DMS 273 treated with DMSO at 0.1 percent for 48 hours (cell line): ENCODE results near the gene TBC1D3B.
"Not testable (repeated sequence)": the region's sequence is repeated elsewhere in the genome, so short reads cannot be mapped to it uniquely, and the experiment has no call there.

Experiments
- DNase-seq: peaks from one replicate; lab custom pipeline; 2025; lab: John Stamatoyannopoulos, UW

The TBC1D3B gene

GRCh38 chr17:36176536-36176935, at the start of gene TBC1D3B:
Gene TBC1D3B (minus strand): TSS chr17:36176636. CDS start chr17:36175050, 1,586 bp downstream.
- DNase-seq = not testable (repeated sequence)

DNA sequence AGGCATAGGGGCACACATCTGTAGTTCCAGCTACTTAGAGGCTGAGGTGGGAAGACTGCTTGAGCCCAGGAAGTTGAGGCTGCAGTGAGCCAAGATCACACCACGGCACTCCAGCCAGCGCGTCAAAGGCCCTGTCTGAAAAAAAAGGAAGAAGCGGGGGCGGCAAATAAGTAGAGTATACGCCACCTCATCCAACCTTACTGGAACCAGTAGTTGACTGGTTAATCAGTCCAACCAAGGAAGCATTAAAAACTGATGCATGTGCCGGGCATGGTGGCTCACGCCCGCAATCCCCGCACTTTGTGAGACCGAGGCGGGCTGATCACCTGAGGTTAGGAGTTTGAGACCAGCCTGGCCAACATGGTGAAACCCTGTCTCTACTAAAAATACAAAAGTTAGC, 46.5 kb upstream of the TBC1D3B start:
- not testable (repeated sequence) for DNase-seq

- not testable (repeated sequence) for DNase-seq
Observed at GRCh38 chr17:36221581-36222100, 45.2 kb upstream of the TBC1D3B start.

DNA sequence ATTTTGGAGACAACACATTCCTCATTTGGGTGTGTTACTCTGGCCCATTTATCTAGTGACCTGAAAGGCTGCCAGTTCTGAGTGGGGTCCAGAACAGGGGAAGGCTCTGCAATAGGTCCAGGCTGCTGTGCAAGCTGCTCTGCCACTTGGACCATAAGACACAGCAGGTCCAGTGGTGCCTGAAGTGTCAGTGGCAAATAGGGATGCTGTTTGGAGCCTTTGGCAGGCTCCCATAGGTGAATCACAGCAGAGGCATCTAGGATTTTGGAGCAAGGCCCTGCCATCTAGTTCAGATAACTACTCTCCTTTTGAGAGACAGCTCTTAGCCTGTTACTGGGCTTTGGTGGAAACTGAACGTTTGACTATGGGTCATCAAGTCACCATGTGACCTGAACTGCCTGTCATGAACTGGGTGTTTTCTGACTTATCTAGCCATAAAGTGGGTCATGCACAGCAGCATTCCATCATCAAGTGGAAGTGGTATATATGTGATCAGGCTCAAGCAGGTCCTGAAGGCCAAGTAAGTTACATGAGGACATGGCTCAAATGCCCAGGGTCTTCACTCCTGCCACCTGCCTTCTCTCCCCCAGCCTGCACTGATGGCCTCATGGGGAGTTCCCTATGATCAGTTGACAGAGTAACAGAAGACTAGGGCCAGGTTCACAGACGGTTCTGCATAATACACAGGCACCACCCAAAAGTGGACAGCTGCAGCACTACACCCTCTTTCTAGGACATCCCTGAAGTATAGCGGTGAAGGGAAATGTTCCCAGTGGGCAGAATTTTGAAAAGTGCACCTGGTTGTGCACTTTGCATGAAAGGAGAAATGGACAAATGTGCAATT, 44.5 kb upstream of the TBC1D3B start:
- DNase-seq = not testable (repeated sequence)

- not testable (repeated sequence) for DNase-seq
Observed at GRCh38 chr17:36219556-36219955, 43.1 kb upstream of the TBC1D3B start.

GRCh38 chr17:36215406-36216308, 39.2 kb upstream of the TBC1D3B start:
- not testable (repeated sequence) for DNase-seq

GRCh38 chr17:36214918-36215317, 38.5 kb upstream of the TBC1D3B start:
- no peak for DNase-seq

- DNase-seq = no peak
Observed at GRCh38 chr17:36213695-36214094, 37.3 kb upstream of the TBC1D3B start.

- no peak for DNase-seq
Observed at GRCh38 chr17:36212966-36213365, 36.5 kb upstream of the TBC1D3B start.

DNA sequence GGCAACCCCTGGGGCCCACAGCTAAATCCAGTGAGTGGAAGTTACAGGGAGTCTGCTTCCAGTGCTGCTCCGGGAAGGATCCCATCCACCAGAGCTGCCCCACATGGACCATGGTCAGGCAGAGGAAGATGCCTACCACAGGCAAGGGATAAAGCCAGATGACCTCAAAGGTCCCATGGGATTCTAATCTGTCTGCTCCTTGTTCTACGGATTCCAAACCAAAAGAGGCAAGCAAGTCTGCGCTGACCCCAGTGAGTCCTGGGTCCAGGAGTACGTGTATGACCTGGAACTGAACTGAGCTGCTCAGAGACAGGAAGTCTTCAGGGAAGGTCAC, 35.8 kb upstream of the TBC1D3B start:
- DNase-seq = no peak

DNA sequence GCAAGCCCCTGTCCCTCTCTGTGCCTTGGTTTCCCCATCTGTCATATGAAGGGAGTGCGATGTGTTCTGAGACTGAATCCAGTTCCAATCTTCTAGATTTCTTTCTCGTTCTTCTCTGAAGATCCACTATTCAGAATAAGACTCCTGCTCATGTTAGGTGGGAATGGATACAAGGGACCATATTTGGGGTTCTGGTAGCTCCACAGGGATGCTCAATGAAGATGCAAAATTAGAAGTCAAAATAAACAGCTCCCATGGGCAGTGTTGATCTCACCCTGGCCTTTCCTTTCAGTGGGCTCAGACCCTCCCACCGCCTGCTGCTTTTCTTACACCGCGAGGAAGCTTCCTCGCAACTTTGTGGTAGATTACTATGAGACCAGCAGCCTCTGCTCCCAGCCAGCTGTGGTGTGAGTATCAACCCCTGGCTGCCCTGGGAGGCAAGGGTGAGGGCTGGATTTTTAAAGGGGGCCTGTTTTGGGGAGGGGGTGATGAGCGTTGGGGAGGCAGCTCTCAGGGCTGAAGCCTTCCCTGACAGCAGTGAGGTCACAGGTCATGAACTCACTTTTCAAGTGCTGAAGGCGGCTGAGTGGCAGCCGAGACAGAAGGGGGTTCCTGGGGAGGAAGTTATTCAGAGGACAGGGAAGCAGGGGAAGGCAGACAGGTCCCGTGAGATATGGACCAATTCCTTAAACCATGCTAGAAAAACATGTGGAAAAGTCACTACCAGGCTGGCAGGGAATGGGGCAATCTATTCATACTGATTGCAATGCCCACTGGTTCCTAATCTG, 35.2 kb upstream of the TBC1D3B start:
- DNase-seq = not testable (repeated sequence)

DNA sequence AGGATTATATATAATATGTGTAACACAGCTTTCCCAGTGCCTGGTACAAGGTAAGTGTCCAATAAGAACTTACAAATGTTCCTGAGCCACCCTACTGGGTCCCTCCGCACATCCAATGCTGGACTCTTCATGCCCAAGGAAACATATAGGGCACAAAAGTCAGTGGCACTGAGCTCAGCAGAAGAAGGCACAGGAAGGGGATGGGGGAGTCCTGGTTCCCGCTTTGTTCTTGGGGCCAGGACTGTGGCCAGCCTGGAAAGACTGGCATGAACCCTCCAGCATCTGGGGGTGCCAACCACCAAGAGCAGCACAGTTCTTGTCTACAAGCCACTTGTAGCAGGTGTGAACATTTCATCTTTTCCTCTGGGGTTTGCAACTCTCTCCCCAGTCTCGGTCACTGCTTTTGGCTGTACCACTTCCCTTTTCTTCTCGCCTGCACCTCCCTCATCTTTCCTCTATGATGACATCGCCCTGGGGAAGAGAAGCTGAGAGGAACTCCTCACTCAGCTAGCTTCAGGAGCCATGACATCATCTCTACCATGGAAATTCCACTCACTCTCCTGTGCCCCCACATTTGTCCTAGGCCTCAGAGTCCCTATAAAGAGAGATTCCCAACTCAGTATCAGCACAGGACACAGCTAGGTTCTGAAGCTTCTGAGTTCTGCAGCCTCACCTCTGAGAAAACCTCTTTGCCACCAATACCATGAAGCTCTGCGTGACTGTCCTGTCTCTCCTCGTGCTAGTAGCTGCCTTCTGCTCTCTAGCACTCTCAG, 34.2 kb upstream of the TBC1D3B start, which contains the start of gene CCL4L2:
TSS of gene CCL4L2 (plus strand) at position 625 of the 773 bp plus-strand sequence.
- not testable (repeated sequence) for DNase-seq

DNA sequence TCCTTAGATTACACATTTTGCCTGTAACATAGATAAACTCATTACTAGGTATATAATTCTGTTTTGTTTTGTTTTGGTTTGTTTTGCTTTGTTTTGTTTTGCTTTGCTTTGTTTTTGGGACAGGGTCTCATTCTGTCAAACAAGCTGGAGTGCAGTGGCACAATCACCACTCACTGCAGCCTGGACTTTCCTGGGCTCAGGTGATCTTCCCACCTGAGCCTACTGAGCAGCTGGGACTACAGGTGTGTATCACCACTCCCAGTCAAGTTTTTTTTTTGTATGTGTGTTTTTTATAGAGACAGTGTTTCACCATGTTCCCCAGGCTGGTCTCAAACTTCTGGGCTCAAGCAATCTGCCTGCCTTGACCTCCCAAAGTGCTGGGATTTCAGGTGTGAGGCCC, 33.1 kb upstream of the TBC1D3B start:
- no peak for DNase-seq

- not testable (repeated sequence) for DNase-seq
Observed at GRCh38 chr17:36207383-36207782, 30.9 kb upstream of the TBC1D3B start.

DNA sequence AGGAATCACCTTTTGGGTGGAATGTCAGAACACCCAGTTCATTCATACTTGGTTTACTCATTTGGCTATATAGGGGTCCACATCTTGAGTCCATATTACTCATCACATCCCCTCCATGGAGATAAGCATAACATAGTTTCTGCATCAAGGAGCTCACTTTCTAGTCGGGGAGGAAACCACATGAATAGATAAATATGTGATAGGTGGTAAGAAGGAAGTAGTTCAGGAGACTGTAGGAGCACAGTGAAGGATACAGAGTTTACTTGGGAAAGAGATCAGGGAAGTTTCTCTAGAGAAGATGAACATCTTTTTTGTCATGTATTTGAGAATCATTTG, 30.0 kb upstream of the TBC1D3B start:
- not testable (repeated sequence) for DNase-seq

- DNase-seq = no peak
Observed at GRCh38 chr17:36205637-36206485, 29.4 kb upstream of the TBC1D3B start.

- no peak for DNase-seq
Observed at GRCh38 chr17:36204724-36205500, 28.5 kb upstream of the TBC1D3B start.

DNA sequence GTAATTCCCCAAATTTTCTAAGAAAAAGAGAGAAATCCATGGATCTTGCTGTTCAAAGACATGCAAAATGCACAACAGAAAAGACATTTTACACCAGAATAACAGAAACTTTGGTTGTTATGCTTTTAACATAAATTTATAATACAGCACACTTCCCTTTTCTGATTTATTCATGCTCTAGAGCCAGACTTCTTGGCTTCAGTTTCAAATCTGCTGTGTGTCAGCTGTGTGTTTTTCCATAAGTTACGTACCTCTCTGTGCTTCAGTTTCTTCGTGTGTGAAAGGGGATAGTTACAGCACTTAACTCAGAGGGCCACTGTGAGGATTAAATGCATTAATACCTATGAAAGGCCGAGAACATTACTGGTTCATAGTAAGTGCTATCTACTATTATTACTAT, 26.9 kb upstream of the TBC1D3B start:
- no peak for DNase-seq

- not testable (repeated sequence) for DNase-seq
Observed at GRCh38 chr17:36201506-36201905, 25.1 kb upstream of the TBC1D3B start.
